GM12892 (cell line): Measurements from ENCODE around the gene MAN2A2.

Experiments used
- POLR2A ChIP-seq: IDR thresholded peaks from 2 replicates; pipeline ENCODE4 v1.6.1; 2011; ENCODE audit warnings: low read depth, low read length, control low read depth
- POLR2AphosphoS5 ChIP-seq: IDR thresholded peaks from 2 replicates; pipeline ENCODE4 v1.6.1; 2011; ENCODE audit warnings: low read depth, low read length, control low read depth
- TAF1 ChIP-seq: IDR thresholded peaks from 2 replicates; pipeline ENCODE4 v1.6.1; 2011; ENCODE audit warnings: low read depth, mild to moderate bottlenecking, control low read depth, low read length, borderline replicate concordance

GRCh38 chr15:90960298-90961091, 57.4 kb downstream of the MAN2A2 start:
- TF ChIP-seq POLR2A (no peak), POLR2AphosphoS5 (no peak), TAF1 (no peak)
